Mesendoderm (in vitro differentiated cells): Measurements from ENCODE around the gene GAB2.

Source experiments
- DNase-seq: peaks from one replicate; pipeline ENCODE4 v3.0.0; 2013
- H2AK5ac ChIP-seq: 2 replicates; pipeline ENCODE4 v1.6.1; 2013; ENCODE audit warnings: low read length, inconsistent platforms
- H2BK120ac ChIP-seq: 2 replicates; pipeline ENCODE4 v1.6.1; 2013; ENCODE audit warnings: low read depth, mild to moderate bottlenecking, low read length, moderate library complexity, mixed read lengths
- H2BK15ac ChIP-seq: replicated peaks from 2 replicates; pipeline ENCODE4 v1.6.1; 2013; ENCODE audit warnings: low read depth, mild to moderate bottlenecking, moderate library complexity
- H2BK5ac ChIP-seq: 2 replicates; pipeline ENCODE4 v1.6.1; 2013; ENCODE audit warnings: low read length, inconsistent platforms
- H3K18ac ChIP-seq: 2 replicates; pipeline ENCODE4 v1.6.1; 2013; ENCODE audit warnings: mild to moderate bottlenecking, low read length, mixed read lengths
- H3K23ac ChIP-seq: one replicate; pipeline ENCODE4 v1.6.1; 2013; ENCODE audit warnings: low read length
- H3K27ac ChIP-seq: 2 replicates; pipeline ENCODE4 v1.5.1; 2013; ENCODE audit warnings: low read depth, mild to moderate bottlenecking, inconsistent platforms, low read length, moderate library complexity
- H3K27me3 ChIP-seq: 2 replicates; pipeline ENCODE4 v1.6.1; 2013; ENCODE audit warnings: low read length, control low read depth, mild to moderate bottlenecking, inconsistent platforms; ENCODE audit not compliant: insufficient read depth, poor library complexity
- H3K36me3 ChIP-seq: 2 replicates; pipeline ENCODE4 v1.6.1; 2013; ENCODE audit warnings: low read length, inconsistent platforms; ENCODE audit not compliant: control insufficient read depth, insufficient read depth
- H3K4ac ChIP-seq: one replicate; pipeline ENCODE4 v1.6.1; 2013; ENCODE audit warnings: low read depth, mild to moderate bottlenecking, low read length, moderate library complexity
- H3K4me1 ChIP-seq: 2 replicates; pipeline ENCODE4 v1.6.1; 2013; ENCODE audit warnings: low read depth, low read length, inconsistent platforms; ENCODE audit not compliant: control insufficient read depth
- H3K4me2 ChIP-seq: 2 replicates; pipeline ENCODE4 v1.6.1; 2013; ENCODE audit warnings: low read length
- H3K4me3 ChIP-seq: 2 replicates; pipeline ENCODE4 v1.5.1; 2013; ENCODE audit warnings: mild to moderate bottlenecking, low read length
- H3K56ac ChIP-seq: one replicate; pipeline ENCODE4 v1.6.1; 2013; ENCODE audit warnings: low read length
- H3K79me1 ChIP-seq: 2 replicates; pipeline ENCODE4 v1.6.1; 2013; ENCODE audit warnings: low read length, inconsistent platforms
- H3K79me2 ChIP-seq: 2 replicates; pipeline ENCODE4 v1.6.1; 2013; ENCODE audit warnings: mild to moderate bottlenecking, low read length; ENCODE audit not compliant: control insufficient read depth, insufficient read depth
- H3K9ac ChIP-seq: 2 replicates; pipeline ENCODE4 v1.6.1; 2013; ENCODE audit warnings: low read length, inconsistent platforms
- H4K5ac ChIP-seq: one replicate; pipeline ENCODE4 v1.6.1; 2013; ENCODE audit warnings: low read length
- H4K8ac ChIP-seq: one replicate; pipeline ENCODE4 v1.6.1; 2013; ENCODE audit warnings: low read depth, mild to moderate bottlenecking, control low read depth, low read length, moderate library complexity
- WGBS: extraction: QIAGEN DNeasy Blood & Tissue Kit; methylation state at CpG from one replicate; pipeline ENCODE4 v1.1.7; 2013; ENCODE audit warnings: low lambda C conversion rate, missing lambda C conversion rate; ENCODE audit not compliant: insufficient coverage; ENCODE audit errors: extremely low coverage; 5-methylcytosine and 5-hydroxymethylcytosine counted together

Gene GAB2

DNA sequence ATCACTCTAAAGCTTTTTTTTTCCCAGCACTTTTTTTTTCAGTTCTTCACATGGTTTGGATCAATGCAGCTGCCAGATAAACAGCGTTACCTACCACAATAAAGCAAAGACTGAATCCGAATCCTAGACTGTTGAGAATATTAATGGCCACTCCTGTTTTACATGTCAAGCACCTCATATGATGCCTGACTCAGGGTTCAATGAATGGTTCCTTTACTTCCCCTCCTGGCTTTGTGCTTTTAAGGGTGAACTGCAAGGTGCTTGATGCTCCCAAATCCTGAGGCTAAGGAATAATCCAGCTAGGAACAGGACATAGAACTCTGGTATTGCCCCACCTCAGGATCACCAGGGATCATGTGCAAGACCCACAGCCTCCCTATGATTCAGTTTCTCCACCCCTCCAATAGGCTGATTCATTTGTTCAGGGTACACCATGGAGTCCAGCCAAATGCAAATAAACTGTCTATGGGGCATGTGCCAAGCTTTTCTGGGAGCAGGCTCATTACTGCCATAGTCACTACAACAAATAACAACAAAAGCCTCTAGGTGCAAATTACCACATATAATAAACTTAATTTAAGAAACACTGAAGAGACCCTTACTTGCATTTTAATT lies 104.3 kb downstream of the GAB2 start:
- Histone ChIP-seq H2BK15ac (no peak overlapping the region), H3K56ac (no peak overlapping the region), H3K23ac (no peak overlapping the region), H3K9ac (no peak overlapping the region), H3K4ac (no peak overlapping the region), H2BK120ac (no peak overlapping the region), H2AK5ac (no peak overlapping the region), H4K5ac (no peak overlapping the region), H3K18ac (no peak overlapping the region), H3K4me2 (no peak overlapping the region), H3K79me2 (no peaks in the 10 kb centered on the region), H3K4me1 (no peaks in the 10 kb centered on the region), H3K27ac (no peak overlapping the region), H4K8ac (no peak overlapping the region), H3K27me3 (no peaks in the 10 kb centered on the region), H3K36me3 (no peaks in the 10 kb centered on the region), H2BK5ac (no peak overlapping the region), H3K4me3 (no peak overlapping the region), H3K79me1 (no peaks in the 10 kb centered on the region)
- DNase-seq, result no peak
- WGBS, result no CpG with 5 or more reads among the region's 2 CpGs

DNA sequence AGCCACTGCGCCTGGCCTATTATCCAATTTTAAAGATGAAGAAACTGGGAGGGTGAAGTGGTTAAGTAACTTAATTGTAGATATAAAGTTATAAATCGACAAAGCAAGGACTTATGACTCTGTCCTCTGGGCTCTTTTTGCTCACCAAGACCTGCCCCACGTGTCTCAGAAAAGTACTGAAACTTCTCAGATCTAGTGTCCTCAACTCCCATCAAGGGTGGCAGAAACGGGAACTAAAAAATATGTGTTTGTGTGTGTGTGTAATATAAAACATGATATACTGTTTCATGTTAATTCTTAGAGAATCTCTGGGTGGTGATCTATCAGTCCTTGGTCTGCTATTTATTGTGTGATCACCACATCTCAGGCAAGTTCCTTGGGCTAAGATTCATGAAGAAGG lies 104.9 kb downstream of the GAB2 start:
- H3K56ac ChIP-seq, result no peak overlapping the region
- WGBS, result no CpG with 5 or more reads among the region's 4 CpGs
- no peak overlapping the region for H4K5ac ChIP-seq
- no peak overlapping the region for H3K4me3 ChIP-seq
- no peak overlapping the region for H4K8ac ChIP-seq
- H2BK5ac ChIP-seq, result no peak overlapping the region
- H3K27ac ChIP-seq, result no peak overlapping the region
- no peak overlapping the region for H3K23ac ChIP-seq
- H3K4me1 ChIP-seq, result no peaks in the 10 kb centered on the region
- H3K79me1 ChIP-seq, result no peaks in the 10 kb centered on the region
- H3K4ac ChIP-seq, result no peak overlapping the region
- H2BK15ac ChIP-seq, result no peak overlapping the region
- no peak for DNase-seq
- H2AK5ac ChIP-seq, result no peak overlapping the region
- H3K36me3 ChIP-seq, result no peaks in the 10 kb centered on the region
- H3K27me3 ChIP-seq, result no peaks in the 10 kb centered on the region
- H3K4me2 ChIP-seq, result no peak overlapping the region
- no peak overlapping the region for H2BK120ac ChIP-seq
- H3K9ac ChIP-seq, result no peak overlapping the region
- H3K79me2 ChIP-seq, result no peaks in the 10 kb centered on the region
- H3K18ac ChIP-seq, result no peak overlapping the region

DNA sequence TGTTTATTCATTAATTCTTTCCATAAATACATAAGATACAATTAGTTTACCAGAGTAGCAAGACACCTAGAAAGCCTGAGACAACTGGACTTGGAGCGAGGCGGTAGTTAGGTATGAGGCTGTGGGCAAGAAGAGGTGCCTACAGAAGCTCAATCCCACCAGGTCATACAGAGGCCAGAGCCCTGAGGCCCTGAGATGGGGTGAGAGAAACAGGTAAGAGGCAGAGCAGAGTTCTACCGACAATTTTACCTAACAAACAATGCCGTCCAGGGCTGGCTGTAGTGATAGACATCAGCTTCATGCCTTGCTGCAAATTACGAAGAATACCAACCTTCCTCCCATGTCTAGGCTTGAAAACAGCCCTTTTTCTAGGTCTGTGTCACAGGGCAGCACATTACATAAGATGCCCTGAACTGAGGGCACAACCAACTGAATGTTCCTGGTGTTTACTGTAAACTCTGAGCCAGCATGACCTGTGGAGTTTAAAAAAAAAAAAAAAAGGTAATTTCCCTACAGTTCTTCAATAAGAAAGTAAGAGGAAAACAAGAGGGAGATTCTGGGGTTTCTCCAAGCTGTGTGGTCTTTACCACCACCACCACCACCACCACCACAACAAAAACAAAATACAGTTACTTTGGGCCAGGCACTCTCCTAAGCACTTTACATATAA lies 105.8 kb downstream of the GAB2 start:
- no peak overlapping the region for H3K23ac ChIP-seq
- no CpG with 5 or more reads among the region's 5 CpGs for WGBS
- no peaks in the 10 kb centered on the region for H3K79me1 ChIP-seq

DNA sequence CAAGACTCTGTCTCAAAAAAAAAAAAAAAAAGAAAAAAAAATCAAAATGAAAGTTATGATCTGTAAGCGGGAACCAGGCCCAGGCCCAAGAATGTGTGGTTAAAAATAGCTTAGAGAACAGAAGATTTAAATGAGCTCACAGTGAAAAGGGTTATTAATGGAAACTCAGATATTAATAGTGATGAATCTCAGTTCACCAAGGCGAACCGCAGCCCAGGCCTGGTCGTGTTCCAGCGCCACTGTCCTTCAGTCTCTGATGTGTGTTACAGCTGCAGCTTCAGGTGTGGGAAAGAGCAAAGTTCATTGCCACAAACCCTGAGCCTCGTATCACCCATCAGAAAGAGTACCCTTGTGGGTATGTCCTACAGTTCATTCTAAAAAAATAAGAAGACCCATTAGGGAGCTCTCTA lies 107.1 kb downstream of the GAB2 start:
- H2BK5ac ChIP-seq, result no peak overlapping the region
- WGBS, result no CpG with 5 or more reads among the region's 6 CpGs
- H3K36me3 ChIP-seq, result no peaks in the 10 kb centered on the region
- no peak overlapping the region for H2AK5ac ChIP-seq
- H3K4ac ChIP-seq, result no peak overlapping the region
- no peak overlapping the region for H3K23ac ChIP-seq
- no peak for DNase-seq
- no peak overlapping the region for H2BK120ac ChIP-seq
- H4K5ac ChIP-seq, result no peak overlapping the region
- H2BK15ac ChIP-seq, result no peak overlapping the region
- H3K4me1 ChIP-seq, result no peaks in the 10 kb centered on the region
- no peak overlapping the region for H3K9ac ChIP-seq
- H3K56ac ChIP-seq, result no peak overlapping the region
- no peak overlapping the region for H3K18ac ChIP-seq
- no peaks in the 10 kb centered on the region for H3K27me3 ChIP-seq
- H3K79me1 ChIP-seq, result no peaks in the 10 kb centered on the region
- H4K8ac ChIP-seq, result no peak overlapping the region
- no peak overlapping the region for H3K27ac ChIP-seq
- no peak overlapping the region for H3K4me2 ChIP-seq
- no peaks in the 10 kb centered on the region for H3K79me2 ChIP-seq
- H3K4me3 ChIP-seq, result no peak overlapping the region

More for the DNA sequence above, 105.8 kb downstream of the GAB2 start:
- Histone ChIP-seq H2BK5ac (no peak overlapping the region), H3K36me3 (no peaks in the 10 kb centered on the region), H2BK120ac (no peak overlapping the region), H4K8ac (no peak overlapping the region), H3K9ac (no peak overlapping the region), H3K4ac (no peak overlapping the region), H2AK5ac (no peak overlapping the region), H3K27ac (no peak overlapping the region), H3K4me1 (no peaks in the 10 kb centered on the region), H3K79me2 (no peaks in the 10 kb centered on the region), H4K5ac (no peak overlapping the region), H3K4me3 (no peak overlapping the region), H3K4me2 (no peak overlapping the region), H3K18ac (no peak overlapping the region), H3K56ac (no peak overlapping the region), H3K27me3 (no peaks in the 10 kb centered on the region), H2BK15ac (no peak overlapping the region)
- no peak for DNase-seq

DNA sequence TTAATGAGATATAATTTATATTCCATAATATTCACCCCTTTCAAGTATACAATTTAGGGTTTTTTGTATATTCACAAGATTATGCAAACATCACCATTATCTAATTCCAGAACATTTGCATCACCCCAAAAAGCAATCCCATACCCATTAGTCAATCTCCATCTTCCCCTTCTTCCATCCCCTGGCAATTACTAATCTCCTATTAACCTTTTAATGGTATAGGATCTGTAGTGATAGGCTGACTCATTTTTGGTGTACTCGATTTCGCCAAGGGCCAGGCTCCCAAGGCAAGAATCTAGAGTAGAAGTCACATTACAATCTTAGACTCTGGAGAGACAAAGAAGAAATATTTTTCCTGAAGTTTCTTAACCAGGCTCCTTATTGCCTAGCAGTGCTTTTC lies 113.4 kb downstream of the GAB2 start:
- Histone ChIP-seq H2BK15ac (no peak overlapping the region), H3K79me2 (no peaks in the 10 kb centered on the region), H3K4me3 (no peak overlapping the region), H3K9ac (no peak overlapping the region), H3K18ac (no peak overlapping the region), H3K4me2 (no peak overlapping the region), H4K5ac (no peak overlapping the region), H3K23ac (no peak overlapping the region), H3K36me3 (no peaks in the 10 kb centered on the region), H3K56ac (no peak overlapping the region), H3K79me1 (no peaks in the 10 kb centered on the region), H2BK120ac (no peak overlapping the region), H4K8ac (no peak overlapping the region), H3K27ac (no peak overlapping the region), H2BK5ac (no peak overlapping the region), H2AK5ac (no peak overlapping the region), H3K27me3 (no peaks in the 10 kb centered on the region), H3K4me1 (no peaks in the 10 kb centered on the region), H3K4ac (no peak overlapping the region)
- WGBS, result no CpG with 5 or more reads among the region's 2 CpGs
- no peak for DNase-seq
